GM19455 (cell line): ENCODE results near the gene RABL2B.

Experiments used
- ATAC-seq: cut with Tn5 transposase; IDR thresholded peaks from one replicate; pipeline ENCODE4 v1.9.1; 2021; ENCODE audit not compliant: unreplicated experiment

Gene RABL2B

GRCh38 chr22:50738649-50739227, 44.7 kb downstream of the RABL2B start:
- ATAC-seq: no peak

GRCh38 chr22:50737728-50738648, 45.4 kb downstream of the RABL2B start, which contains the start of gene ACR:
TSS of gene ACR (plus strand) at chr22:50738204. CDS start at chr22:50738236, 32 bp downstream.
- ATAC-seq: no peak

- ATAC-seq: no peak
These were observed 47.8 kb downstream of the RABL2B start for GRCh38 chr22:50735739-50736030.

DNA sequence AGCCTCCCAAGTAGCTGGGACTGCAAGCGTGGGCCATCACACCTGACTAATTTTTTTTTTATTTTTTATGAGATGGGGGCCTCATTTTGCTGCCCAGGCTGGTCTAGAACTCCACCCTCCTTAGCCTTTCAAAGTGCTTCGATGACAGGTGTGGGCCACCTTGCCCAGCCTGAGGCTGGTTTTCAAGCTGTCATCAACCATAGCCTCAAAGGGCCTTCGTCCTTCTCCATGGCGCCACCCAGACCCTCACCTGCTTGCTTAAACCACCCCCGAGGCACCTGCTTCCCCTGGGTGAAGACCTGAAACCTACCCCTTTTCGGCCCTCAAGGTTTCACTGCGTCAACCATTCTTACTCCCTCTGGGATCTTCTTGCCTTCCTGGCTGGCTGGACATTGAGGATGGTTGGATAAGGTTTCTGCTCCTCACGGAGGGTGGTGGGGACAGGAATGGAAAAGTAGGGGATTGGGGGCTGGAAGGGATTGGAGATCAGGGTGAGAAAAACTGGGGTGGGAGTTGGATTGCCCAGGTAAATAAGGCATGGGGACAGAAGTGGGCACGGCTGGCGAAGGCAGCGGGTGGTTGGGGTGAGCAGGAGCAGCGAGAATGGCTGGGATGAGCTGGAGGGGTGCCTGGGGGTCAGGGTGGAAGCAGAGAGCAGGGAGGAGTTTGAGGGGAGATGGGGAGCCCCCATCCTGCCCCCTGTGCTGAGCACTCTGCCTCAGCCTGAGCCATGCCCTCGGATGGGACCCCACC, 48.3 kb downstream of the RABL2B start:
- no peak for ATAC-seq

DNA sequence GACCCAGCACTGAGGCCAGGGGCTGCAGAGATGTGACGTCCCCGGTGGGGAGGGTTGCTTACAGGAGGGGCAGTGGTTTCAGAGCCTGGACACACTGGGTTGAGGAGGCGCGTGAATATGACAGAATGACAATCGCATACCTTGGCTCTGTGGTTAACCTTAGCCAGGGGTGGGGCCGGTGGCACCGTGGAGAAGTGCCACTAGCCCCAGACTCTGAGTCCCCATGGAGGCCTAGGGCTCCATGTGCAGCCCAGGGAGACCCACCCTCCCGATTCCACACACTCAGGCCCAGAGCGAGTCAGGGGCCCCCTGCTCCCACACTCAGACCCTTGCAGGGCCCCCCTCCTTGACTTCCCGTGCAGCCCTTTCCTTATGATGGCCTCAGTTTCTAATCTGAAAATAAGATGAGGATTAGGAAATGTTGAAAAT, 49.1 kb downstream of the RABL2B start:
- no peak for ATAC-seq

DNA sequence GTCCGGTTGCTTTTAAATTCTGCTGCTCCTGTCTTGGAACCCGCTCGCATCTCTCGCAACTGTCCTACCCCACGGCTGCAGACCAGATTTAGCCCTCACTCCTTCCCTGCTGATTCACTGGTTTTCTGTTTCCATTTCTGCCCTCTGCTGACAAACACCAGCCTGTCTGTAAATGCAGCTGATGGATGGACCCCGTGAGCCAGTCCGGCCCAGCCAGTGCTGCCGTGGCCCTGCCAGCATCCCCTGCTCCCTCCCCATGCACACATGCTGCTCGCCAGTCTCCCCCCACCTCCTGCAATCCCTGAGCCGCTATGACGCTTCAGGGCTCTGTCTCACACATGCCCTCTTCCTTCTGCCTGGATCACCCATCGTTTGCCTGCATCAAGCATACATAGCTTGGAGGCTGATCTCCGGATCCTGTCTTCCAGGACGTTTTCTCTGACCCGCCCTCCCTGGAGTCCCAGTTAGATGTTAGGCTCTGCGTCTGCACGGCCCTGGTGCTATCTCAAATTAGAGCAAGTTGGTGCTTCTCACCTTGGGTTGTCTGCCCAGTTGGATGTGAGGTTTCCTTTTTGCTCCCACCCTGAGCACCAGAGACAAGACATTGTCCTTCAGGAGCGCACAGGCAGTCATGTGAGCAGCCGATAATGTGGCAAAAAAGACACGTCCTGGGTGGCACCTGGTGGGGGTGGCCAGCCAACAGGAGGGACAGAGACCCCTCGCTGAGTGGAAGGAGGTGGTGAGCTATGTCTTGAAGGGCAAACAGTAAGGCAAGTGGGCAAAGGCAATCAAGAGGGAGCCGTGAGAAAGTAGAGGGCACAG, 49.7 kb downstream of the RABL2B start:
- no peak for ATAC-seq

DNA sequence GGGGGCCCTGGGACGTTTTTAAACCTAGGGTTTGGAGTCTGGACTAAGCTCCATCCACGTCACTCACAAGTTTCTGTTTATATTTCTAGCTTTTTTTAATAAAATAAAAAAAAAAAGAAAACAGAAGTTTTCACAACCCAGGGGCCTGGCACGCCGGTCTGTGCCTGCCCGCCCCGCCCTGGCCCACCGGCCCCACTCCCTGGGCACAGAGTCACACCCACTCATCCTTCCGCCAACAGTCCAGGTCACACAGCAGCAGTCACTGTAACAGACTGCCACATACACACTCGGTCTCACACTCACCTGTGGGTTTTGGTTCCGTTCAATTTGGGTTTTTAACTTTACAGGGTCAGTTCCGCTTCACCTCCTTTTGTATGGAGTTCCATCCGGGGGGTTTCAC, 50.8 kb downstream of the RABL2B start:
- ATAC-seq: no peak

DNA sequence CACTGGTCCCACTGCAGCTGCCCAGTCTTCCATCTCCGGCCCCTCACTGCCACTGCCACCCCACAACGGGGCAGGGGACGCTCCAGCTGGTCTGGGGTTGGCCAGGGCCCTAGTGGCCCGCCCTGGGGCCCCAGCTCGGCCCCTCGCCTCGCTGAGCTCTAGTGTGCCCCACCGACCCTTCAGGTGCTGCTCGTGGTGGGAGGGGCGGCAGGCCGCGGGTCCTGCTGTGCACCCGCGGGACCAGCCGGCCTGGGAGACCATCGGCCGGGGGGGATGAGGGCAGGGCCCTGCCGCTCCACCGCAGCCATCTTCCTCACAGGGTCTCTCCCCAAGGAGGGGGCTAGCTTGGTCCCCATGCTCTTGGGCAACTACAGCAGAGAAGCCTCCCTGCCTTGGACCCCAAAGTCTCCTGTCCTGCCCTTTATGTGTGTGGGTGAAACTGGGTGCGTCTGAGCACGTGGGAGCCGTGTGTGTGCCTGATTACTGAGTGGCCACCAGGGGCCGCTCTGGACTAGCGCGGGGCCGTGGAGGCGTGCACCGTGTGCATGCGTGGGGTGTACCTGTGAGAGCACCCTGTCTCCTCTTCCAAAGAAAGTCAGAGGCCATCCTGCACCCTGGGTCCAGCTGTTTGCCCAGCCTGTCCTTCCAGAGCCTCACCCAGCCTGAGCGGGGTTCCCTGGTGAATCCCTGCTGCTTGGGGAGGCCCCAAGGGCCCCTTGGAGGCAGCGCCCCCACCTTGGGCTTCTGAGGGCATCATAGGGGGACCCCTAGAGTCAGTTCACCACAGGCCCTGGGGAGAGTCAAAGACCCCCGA, 51.4 kb downstream of the RABL2B start:
- no peak for ATAC-seq

DNA sequence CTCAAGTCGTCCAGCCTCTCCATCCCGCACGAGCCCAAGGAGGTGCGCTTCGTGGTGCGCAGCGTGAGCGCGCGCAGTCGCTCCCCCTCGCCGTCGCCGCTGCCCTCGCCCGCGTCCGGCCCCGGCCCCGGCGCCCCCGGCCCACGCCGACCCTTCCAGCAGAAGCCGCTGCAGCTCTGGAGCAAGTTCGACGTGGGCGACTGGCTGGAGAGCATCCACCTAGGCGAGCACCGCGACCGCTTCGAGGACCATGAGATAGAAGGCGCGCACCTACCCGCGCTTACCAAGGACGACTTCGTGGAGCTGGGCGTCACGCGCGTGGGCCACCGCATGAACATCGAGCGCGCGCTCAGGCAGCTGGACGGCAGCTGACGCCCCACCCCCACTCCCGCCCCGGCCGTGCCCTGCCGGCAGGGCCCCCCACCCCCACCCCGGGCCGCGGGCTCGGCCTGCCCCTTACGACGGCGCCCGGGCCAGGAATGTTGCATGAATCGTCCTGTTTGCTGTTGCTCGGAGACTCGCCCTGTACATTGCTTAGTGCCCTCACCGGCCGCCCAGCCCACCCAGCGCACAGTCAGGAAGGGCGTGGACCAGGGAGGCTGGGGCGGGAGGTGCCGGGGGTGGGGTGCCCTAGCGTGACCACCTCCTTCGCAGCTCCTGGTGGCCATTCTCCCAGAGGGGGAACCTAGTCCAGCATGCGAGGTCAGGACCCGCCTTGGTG, 52.3 kb downstream of the RABL2B start:
- ATAC-seq: no peak

DNA sequence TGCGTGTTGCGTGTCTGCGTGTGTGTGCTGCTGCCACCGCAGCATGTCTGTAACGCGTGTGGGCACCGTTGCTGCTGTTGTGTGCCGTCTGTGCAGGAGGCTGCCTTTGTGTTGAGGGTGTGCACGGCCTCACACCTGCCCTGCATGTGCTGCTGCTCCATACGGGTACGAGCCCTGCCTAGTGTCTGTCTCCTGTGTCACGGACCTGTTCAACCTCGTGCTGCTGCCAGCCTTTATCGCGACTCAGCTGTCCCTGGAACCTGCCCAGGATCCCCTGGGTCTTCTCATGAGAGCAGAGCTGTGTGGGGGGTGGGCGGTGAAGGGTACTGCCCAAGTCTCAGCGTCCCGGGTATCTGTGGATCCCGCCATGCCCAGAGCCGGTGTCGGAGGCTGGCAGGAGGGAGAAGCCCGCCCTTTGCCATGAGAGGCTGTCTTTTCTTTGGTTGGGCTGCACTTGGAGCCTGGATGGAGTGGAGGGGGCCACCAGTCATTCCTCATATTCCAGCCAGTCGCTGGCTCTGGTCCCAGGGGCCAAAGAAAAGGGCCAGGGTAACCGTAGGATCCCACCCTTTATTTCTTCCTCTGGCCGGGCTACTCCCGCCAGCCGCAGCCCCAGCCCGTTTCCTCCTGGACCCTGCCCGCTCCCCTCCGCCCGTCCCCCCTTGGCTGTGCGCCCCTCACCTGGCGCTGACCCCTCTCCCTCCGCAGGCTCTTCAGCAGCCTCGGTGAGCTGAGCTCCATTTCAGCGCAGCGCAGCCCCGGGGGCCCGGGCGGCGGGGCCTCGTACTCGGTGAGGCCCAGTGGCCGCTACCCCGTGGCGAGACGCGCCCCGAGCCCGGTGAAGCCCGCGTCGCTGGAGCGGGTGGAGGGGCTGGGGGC, 53.2 kb downstream of the RABL2B start:
- no peak for ATAC-seq

GRCh38 chr22:50729391-50730012, 53.9 kb downstream of the RABL2B start:
- no peak for ATAC-seq

DNA sequence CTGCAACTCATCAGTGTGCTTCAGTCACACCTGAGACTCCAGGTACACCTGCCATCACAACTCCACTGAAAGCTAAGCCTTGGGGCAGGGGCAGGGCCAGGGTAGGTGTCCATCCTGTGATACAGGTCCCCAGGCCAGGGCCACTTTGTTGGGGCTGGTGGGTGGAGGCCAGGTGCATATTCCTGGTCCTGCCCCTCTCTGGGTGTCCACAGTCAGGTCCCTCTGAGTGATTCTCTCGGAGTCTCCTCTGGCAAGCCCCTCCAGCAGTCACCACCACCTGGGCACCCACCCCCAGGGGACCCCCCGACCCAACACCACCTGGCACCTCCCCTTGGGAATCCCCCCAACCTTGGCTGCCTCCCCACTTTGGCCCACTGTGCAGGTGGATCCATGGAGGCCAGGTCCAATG, 54.9 kb downstream of the RABL2B start:
- no peak for ATAC-seq

- no peak for ATAC-seq
These were observed 55.5 kb downstream of the RABL2B start for GRCh38 chr22:50727678-50728522.

DNA sequence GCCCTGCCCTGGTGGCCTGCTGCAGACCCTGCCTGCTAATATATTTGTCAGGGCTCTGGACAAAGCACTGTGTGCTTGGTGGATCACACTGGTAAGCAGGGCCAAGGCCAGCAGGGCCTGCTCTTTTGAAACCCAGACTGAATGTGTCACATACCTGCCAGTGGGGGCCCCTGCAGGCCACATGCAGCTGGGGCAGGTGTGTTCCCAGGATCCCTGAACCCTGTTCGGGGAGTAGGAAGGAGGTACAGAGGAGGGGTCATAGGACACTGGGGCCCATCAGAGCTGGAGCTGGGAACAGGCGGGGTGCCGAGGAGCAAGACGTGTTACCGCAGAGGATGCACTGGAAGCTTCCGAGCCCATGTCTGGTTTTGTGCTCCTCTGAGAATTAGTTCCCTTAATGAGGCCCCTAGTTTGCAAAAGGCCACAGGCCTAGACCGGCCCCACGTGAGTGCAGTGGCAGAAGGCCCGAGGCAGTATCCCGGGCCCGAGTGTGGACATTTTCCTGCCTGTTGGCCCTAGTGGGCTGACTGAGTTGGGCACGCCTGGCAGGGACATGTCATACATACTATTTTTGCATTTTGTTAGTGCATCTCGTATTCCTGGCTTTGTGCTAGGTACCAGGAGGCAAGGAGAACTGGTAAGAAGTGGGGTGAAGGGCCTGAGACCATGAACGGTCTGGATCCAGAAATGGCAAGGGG, 56.6 kb downstream of the RABL2B start:
- no peak for ATAC-seq

- no peak for ATAC-seq
These were observed 57.8 kb downstream of the RABL2B start for GRCh38 chr22:50725597-50725996.

DNA sequence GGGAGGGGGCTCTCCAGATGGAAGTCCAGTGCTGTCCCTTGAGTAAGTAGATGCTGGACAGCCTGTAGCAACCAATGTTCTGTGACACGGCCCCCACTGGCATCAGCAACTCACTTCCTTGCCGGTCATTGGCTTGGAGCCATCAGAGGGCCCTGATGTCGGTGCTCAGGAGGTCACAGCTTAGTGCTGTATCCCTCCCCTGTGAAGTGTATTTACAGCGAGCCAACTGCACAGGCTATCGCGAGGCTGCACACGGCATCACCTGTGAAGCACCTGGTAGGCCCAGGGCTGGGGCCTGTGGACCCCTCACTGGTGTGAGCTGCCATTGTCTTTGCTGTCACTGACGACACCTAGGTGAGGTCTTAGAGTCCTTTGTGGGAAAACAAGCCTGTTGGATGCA, 58.8 kb downstream of the RABL2B start:
- ATAC-seq: no peak

DNA sequence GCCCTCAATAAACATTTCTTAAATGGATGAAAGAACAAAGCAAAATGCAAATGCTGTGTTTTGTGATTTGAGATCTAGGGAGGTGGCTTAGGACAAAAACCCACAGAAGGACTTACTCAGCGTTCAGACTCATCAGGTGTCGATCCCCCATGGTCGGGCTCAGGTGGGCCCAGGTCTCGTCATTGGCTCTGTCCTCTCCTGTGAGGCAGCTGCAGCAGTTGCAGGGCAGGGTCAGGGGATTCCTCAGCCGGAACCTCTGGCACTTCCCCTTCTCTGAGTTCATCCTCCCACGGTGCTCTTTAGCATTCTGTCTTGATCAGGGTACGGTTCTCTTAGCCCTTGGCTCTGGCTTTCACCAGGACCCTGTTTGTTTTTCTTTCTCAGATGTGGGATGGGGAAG, 59.4 kb downstream of the RABL2B start:
- no peak for ATAC-seq
